Panc1 (cell line): ENCODE results near the gene SLC4A11. TPM values are rescaled to one million over a fixed set of nuclear protein-coding genes. Genes with fewer than 3 reads are reported as not detected.
A peak's percentile ranks its signal among the peaks of the same experiment; 100 is the strongest.

Experiments used
- ATAC-seq: fragments of 200-7000 bp; cut with Tn5 transposase; 2 replicates; pipeline ENCODE4 v1.9.1; 2020; ENCODE audit warnings: mild to moderate bottlenecking, moderate library complexity
- BruUV-seq: library from RNA; stranded (reverse); fragments of 400-500 nt; replicated peaks from 2 replicates; lab custom pipeline; 2021; lab: Mats Ljungman, UMichigan
- CTCF ChIA-PET: fragments of 300-600 bp; sonication (Branson Sonifier 250); formaldehyde crosslinking; loops from one replicate; lab custom pipeline; 2022; ENCODE audit warnings: antibody characterized with exemption; lab: Charles Lee
- POLR2A ChIA-PET: fragments of 300-600 bp; sonication (Branson Sonifier 250); formaldehyde crosslinking; loops from one replicate; lab custom pipeline; 2022; ENCODE audit warnings: antibody characterized with exemption; lab: Charles Lee
- DNase-seq: peaks from one replicate; pipeline ENCODE4 v3.0.0-alpha.2; 2010; ENCODE audit warnings: low read depth, low spot score
- H3K27ac ChIP-seq: 2 replicates; pipeline ENCODE4 v1.5.1; 2011; ENCODE audit warnings: mild to moderate bottlenecking, low read length, inconsistent platforms
- H3K27me3 ChIP-seq: fragments of 200-500 bp; sonication (Bioruptor generic); 2 replicates; pipeline ENCODE4 v1.6.0; 2014; ENCODE audit warnings: low read length, inconsistent platforms; ENCODE audit not compliant: control insufficient read depth, insufficient read depth
- H3K36me3 ChIP-seq: fragments of 200-500 bp; sonication (Bioruptor generic); 2 replicates; pipeline ENCODE4 v1.5.1; 2014; ENCODE audit warnings: inconsistent platforms, mild to moderate bottlenecking, low read length, moderate library complexity; ENCODE audit not compliant: control insufficient read depth, insufficient read depth
- H3K4me1 ChIP-seq: 2 replicates; pipeline ENCODE4 v1.5.1; 2011; ENCODE audit warnings: inconsistent platforms, mild to moderate bottlenecking, low read length, moderate library complexity; ENCODE audit not compliant: control insufficient read depth, insufficient read depth
- H3K4me3 ChIP-seq, 2 experiments: 2 replicates each; pipeline ENCODE4 v1.5.1; 2011 to 2012; ENCODE audit warnings: low read depth in 2 of 2, low read length in 2 of 2, mild to moderate bottlenecking in 2 of 2, inconsistent platforms in 1 of 2, moderate library complexity in 1 of 2
- H3K9me3 ChIP-seq: fragments of 200-500 bp; sonication (Bioruptor generic); 2 replicates; pipeline ENCODE4 v1.5.1; 2014; ENCODE audit warnings: low read depth, mild to moderate bottlenecking, inconsistent platforms, low read length, moderate library complexity; ENCODE audit not compliant: control insufficient read depth, insufficient read depth
- POLR2AphosphoS5 ChIP-seq: IDR thresholded peaks from 2 replicates; pipeline ENCODE4 v1.6.1; 2012; ENCODE audit warnings: mild to moderate bottlenecking, low read depth, low read length, moderate library complexity
- in situ Hi-C: cut with HindIII; loops from 2 replicates; pipeline ENCODE4 v1.10.0; 2016; ENCODE audit warnings: low sequenced_read_pairs, low pct_unique_long_range_greater_than_20kb
- intact Hi-C: fragments of 100-400 bp; cut with micrococcal nuclease; formaldehyde crosslinking; loops from one replicate; pipeline ENCODE4 v1.10.0; 2022; ENCODE audit not compliant: unreplicated experiment
- total RNA-seq: library from RNA; stranded (reverse); gene quantifications from one replicate; pipeline ENCODE4 v1.2.1, GENCODE V29; 2021; ENCODE audit not compliant: unreplicated experiment
- TF ChIP-seq, protein P1 (sequence below), 2 experiments: IDR thresholded peaks; 2 replicates each; pipeline ENCODE4 v1.6.1; 2011 to 2012; ENCODE audit warnings: low read depth in 2 of 2, control low read depth in 1 of 2, low read length in 1 of 2, mild to moderate bottlenecking in 1 of 2, moderate library complexity in 1 of 2; ENCODE audit not compliant: insufficient read depth in 1 of 2

SLC4A11 gene
- total RNA-seq, 1 experiment from 2014 or later, result 144 TPM

DNA sequence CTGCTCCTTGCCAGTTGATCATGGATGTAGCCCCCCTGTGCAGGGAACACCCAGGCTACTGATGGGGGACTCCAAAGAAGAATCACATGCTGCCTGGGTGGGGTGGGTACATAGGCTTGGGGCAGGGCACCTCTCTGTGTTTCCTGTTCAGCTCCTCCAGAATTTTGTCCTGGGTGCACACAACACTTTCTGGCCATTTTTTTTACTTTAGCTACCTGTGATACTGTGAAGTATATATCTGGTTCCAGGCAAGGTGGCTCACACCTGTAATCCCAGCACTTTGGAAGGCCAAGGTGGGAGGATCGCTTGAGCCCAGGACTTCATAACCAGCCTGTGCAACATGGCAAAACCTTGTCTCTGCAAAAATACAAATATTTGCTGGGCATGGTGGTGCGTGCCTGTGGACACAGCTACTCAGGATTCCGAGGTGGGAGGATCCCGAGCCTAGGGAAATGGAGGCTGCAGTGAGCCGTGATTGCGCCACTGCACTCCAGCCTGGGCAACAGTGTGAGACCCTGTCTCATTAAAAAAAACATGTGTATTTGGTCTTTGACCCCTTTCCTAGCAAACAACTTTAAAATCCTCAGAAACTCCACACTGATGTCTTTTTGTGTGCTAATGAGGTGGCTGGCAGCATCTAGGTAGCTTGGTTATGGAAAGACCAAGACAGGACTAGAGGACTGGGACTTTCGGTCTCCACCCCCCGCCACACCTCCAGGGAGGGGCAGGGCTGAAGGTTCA lies 14.1 kb downstream of the SLC4A11 start (continued):
- no peak for TF ChIP-seq POLR2AphosphoS5

GRCh38 chr20:3223994-3224680 lies 14.9 kb downstream of the SLC4A11 start:
- no TSS peak for BruUV-seq
- POLR2A ChIA-PET, result no interaction called here
- Histone ChIP-seq H3K4me3 (no peak overlapping the region), H3K36me3 (no peaks in the 10 kb centered on the region), H3K27me3 (no peaks in the 10 kb centered on the region), H3K27ac (peak overlapping the region; percentile 84), H3K9me3 (no peaks in the 10 kb centered on the region), H3K4me1 (peaks cover 58% of the 10 kb centered on the region)
- CTCF ChIA-PET, result interaction anchor here (0.6 to 0.8 kb wide), 2 partner anchors 15 to 25 kb away, joined by 3 to 8 read pairs; partner anchors contain the start of gene SLC4A11
- in situ Hi-C loops (no loop called here), intact Hi-C loops (no loop called here)
- peak; percentile 6; the same call in 1 of the 2 replicates for ATAC-seq
- no peak for DNase-seq
- TF ChIP-seq, protein P1, sequence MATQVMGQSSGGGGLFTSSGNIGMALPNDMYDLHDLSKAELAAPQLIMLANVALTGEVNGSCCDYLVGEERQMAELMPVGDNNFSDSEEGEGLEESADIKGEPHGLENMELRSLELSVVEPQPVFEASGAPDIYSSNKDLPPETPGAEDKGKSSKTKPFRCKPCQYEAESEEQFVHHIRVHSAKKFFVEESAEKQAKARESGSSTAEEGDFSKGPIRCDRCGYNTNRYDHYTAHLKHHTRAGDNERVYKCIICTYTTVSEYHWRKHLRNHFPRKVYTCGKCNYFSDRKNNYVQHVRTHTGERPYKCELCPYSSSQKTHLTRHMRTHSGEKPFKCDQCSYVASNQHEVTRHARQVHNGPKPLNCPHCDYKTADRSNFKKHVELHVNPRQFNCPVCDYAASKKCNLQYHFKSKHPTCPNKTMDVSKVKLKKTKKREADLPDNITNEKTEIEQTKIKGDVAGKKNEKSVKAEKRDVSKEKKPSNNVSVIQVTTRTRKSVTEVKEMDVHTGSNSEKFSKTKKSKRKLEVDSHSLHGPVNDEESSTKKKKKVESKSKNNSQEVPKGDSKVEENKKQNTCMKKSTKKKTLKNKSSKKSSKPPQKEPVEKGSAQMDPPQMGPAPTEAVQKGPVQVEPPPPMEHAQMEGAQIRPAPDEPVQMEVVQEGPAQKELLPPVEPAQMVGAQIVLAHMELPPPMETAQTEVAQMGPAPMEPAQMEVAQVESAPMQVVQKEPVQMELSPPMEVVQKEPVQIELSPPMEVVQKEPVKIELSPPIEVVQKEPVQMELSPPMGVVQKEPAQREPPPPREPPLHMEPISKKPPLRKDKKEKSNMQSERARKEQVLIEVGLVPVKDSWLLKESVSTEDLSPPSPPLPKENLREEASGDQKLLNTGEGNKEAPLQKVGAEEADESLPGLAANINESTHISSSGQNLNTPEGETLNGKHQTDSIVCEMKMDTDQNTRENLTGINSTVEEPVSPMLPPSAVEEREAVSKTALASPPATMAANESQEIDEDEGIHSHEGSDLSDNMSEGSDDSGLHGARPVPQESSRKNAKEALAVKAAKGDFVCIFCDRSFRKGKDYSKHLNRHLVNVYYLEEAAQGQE (IDR thresholded peaks at IDR 0.05; ENCODE audit: insufficient read depth in 1 of 2, low read depth in 2 of 2, low read length in 1 of 2), result no peak

DNA sequence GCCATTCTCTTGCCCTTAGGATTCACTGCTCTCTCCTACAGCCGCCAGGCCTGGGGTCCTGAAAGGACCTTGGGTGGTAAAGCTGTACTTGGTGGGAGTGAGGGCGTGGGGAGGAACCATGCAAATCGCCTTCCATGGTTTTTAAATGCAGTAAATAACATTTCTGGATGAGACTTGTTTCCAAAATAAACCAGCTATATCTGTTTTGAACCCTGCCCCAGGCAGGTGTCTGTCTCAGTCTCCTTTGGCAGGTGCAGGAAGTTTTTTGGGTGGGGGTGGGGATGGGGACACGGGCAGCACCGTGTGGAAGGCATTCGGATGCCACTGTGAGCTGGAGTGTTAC lies 15.4 kb downstream of the SLC4A11 start:
- Histone ChIP-seq H3K36me3 (no peaks in the 10 kb centered on the region), H3K4me1 (peaks cover 64% of the 10 kb centered on the region), H3K9me3 (no peaks in the 10 kb centered on the region), H3K27me3 (no peaks in the 10 kb centered on the region), H3K4me3 (no peak overlapping the region), H3K27ac (peak overlapping the region; percentile 84)
- ATAC-seq (no peak), DNase-seq (no peak)
- intact Hi-C loops (no loop called here), in situ Hi-C loops (no loop called here)
- TF ChIP-seq, protein P1 (IDR thresholded peaks at IDR 0.05; ENCODE audit: insufficient read depth in 1 of 2, low read depth in 2 of 2, low read length in 1 of 2), result no peak
- POLR2A ChIA-PET, result interaction anchor here (1.1 kb wide), 1 partner anchor 16 kb away, joined by 4 read pairs; the partner anchor contains the start of gene SLC4A11
- CTCF ChIA-PET, result interaction anchor here (0.6 kb wide), 2 partner anchors 15 to 24 kb away, joined by 8 to 11 read pairs; partner anchors contain the start of gene SLC4A11
- no TSS peak for BruUV-seq
